ENCODE measurements around the gene WFDC11. TPM values are rescaled to one million over a fixed set of nuclear protein-coding genes. Genes with fewer than 3 reads are reported as not detected.

WFDC11 gene
- total and polyA plus RNA-seq, 9 donors = 0.21 TPM; not detected in 8

DNA sequence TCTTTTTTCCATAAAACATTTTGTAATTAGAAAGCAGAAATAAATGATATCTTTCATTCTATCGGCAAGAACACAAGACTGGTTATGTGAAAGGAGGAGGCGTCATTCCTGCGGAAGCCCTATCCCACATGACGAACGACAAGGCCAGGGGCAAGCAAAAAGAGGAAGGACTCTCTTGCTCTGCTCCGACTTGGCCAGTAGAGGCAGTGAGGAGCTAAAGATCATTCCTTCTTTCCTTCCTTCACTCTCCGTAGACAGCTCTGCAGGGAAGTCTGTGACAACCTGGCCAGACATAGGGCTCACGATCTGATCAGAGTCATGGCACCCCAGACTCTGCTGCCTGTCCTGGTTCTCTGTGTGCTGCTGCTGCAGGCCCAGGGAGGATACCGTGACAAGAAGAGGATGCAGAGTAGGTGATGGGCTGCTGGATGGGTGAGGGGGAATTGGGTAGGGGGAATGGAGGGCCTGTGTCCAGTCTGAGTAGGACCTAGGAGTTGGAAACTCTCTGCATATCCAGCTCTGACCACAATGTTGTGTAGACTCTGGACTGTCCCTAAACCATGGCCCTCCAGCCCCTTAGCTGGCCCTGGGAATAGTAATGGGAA is 40.4 kb downstream of the WFDC11 start, which contains the start of gene WFDC10A:
Gene WFDC10A, plus strand, starts transcription at position 244 of the 605 bp plus-strand sequence. Its CDS starts 75 bp downstream, at position 319.
- Histone ChIP-seq H3K36me3 (ENCODE audit: control insufficient read depth, insufficient read depth, low read length) (no peaks in the 10 kb centered on the region), H3K27me3 (ENCODE audit: control insufficient read depth, insufficient read depth, low read length) (no peaks in the 10 kb centered on the region), H3K4me1 (ENCODE audit: control insufficient read depth, insufficient read depth, low read length) (no peaks in the 10 kb centered on the region), H3K27ac (ENCODE audit: low read length) (no peak within 1 kb of the TSS), H3K9me3 (replicated peaks; ENCODE audit: control insufficient read depth, low read depth, low read length) (no peaks in the 10 kb centered on the region), H3K4me3 (ENCODE audit: low read length) (no peak within 1 kb of the TSS)
- peak; percentile 28 for DNase-seq
- WGBS (ENCODE audit: insufficient coverage) = 29% methylated on average over 2 of the region's 9 CpGs

- Histone ChIP-seq H3K27ac (ENCODE audit: low read length) (no peak overlapping the region), H3K4me1 (ENCODE audit: control insufficient read depth, insufficient read depth, low read length) (no peaks in the 10 kb centered on the region), H3K27me3 (ENCODE audit: control insufficient read depth, insufficient read depth, low read length) (no peaks in the 10 kb centered on the region), H3K36me3 (ENCODE audit: control insufficient read depth, insufficient read depth, low read length) (no peaks in the 10 kb centered on the region), H3K9me3 (replicated peaks; ENCODE audit: control insufficient read depth, low read depth, low read length) (no peaks in the 10 kb centered on the region), H3K4me3 (ENCODE audit: low read length) (no peak overlapping the region)
- WGBS (ENCODE audit: insufficient coverage) = no CpG with 5 or more reads among the region's 2 CpGs
- DNase-seq = no peak
Measured at GRCh38 chr20:45626540-45626939, 43.5 kb downstream of the WFDC11 start.

- H3K4me1 ChIP-seq (ENCODE audit: control insufficient read depth, insufficient read depth, low read length) = no peaks in the 10 kb centered on the region
- DNase-seq = no peak
- H3K27ac ChIP-seq (ENCODE audit: low read length) = no peak overlapping the region
- no peaks in the 10 kb centered on the region for H3K36me3 ChIP-seq (ENCODE audit: control insufficient read depth, insufficient read depth, low read length)
- no peaks in the 10 kb centered on the region for H3K27me3 ChIP-seq (ENCODE audit: control insufficient read depth, insufficient read depth, low read length)
- no peak overlapping the region for H3K4me3 ChIP-seq (ENCODE audit: low read length)
- H3K9me3 ChIP-seq (replicated peaks; ENCODE audit: control insufficient read depth, low read depth, low read length) = no peaks in the 10 kb centered on the region
- 67% methylated on average over 1 of the region's 2 CpGs for WGBS (ENCODE audit: insufficient coverage)
Measured at GRCh38 chr20:45621593-45621992, 48.4 kb downstream of the WFDC11 start.

GRCh38 chr20:45617591-45617990 is 52.4 kb downstream of the WFDC11 start:
- Histone ChIP-seq H3K36me3 (ENCODE audit: control insufficient read depth, insufficient read depth, low read length) (no peaks in the 10 kb centered on the region), H3K4me3 (ENCODE audit: low read length) (no peak overlapping the region), H3K9me3 (replicated peaks; ENCODE audit: control insufficient read depth, low read depth, low read length) (no peaks in the 10 kb centered on the region), H3K27me3 (ENCODE audit: control insufficient read depth, insufficient read depth, low read length) (no peaks in the 10 kb centered on the region), H3K4me1 (ENCODE audit: control insufficient read depth, insufficient read depth, low read length) (no peaks in the 10 kb centered on the region), H3K27ac (ENCODE audit: low read length) (no peak overlapping the region)
- no peak for DNase-seq
- no CpG with 5 or more reads among the region's 2 CpGs for WGBS (ENCODE audit: insufficient coverage)

DNA sequence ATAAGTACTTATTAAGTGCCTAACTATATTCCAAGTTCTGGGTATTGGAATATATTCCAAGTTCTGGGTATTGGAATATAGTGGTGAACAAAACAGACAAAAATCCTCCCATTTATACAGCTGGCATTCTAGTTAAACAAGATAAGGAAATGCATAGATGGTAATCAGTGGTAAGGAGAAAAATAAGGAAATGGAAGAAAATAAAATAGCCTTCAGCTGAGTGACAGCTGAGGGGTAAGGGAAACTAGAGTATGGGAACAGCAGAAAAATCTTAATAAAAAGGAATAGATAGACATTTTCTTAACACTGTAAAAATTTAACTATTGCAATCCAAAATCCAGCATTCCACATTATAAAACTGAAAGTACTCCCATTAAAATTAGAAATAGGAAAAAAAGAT is 57.7 kb downstream of the WFDC11 start:
- Histone ChIP-seq H3K36me3 (ENCODE audit: control insufficient read depth, insufficient read depth, low read length) (no peaks in the 10 kb centered on the region), H3K4me3 (ENCODE audit: low read length) (no peak overlapping the region), H3K4me1 (ENCODE audit: control insufficient read depth, insufficient read depth, low read length) (no peaks in the 10 kb centered on the region), H3K9me3 (replicated peaks; ENCODE audit: control insufficient read depth, low read depth, low read length) (no peaks in the 10 kb centered on the region), H3K27ac (ENCODE audit: low read length) (no peak overlapping the region), H3K27me3 (ENCODE audit: control insufficient read depth, insufficient read depth, low read length) (no peaks in the 10 kb centered on the region)
- DNase-seq = no peak

- H3K36me3 ChIP-seq (ENCODE audit: control insufficient read depth, insufficient read depth, low read length) = no peaks in the 10 kb centered on the region
- no peaks in the 10 kb centered on the region for H3K27me3 ChIP-seq (ENCODE audit: control insufficient read depth, insufficient read depth, low read length)
- no peak overlapping the region for H3K4me3 ChIP-seq (ENCODE audit: low read length)
- no peak overlapping the region for H3K27ac ChIP-seq (ENCODE audit: low read length)
- WGBS (ENCODE audit: insufficient coverage) = no CpG with 5 or more reads among the region's 4 CpGs
- no peaks in the 10 kb centered on the region for H3K4me1 ChIP-seq (ENCODE audit: control insufficient read depth, insufficient read depth, low read length)
- H3K9me3 ChIP-seq (replicated peaks; ENCODE audit: control insufficient read depth, low read depth, low read length) = peaks cover 2% of the 10 kb centered on the region
- DNase-seq = peak; percentile 3
Measured at GRCh38 chr20:45611054-45611453, 59.0 kb downstream of the WFDC11 start.

DNA sequence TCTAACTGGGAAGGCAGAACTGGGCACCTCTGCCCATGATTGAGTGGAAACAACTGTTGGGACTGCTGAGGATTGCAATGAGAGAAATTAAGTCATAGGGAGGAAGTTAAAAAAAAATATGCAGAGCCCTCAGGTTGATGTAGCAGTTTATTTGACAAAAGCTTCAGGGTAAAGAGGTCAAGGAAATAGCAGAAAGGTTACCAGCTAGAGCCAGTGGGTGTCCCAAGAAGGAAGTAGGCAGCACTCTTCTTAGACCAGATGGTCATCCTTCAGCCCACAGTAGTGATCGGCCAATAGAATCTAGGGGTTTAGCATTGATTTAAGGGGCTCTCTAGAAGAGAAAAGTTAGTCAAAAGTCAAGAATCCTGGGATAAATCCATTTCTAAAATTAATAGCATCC is 62.2 kb downstream of the WFDC11 start:
- H3K4me1 ChIP-seq (ENCODE audit: control insufficient read depth, insufficient read depth, low read length) = no peaks in the 10 kb centered on the region
- H3K9me3 ChIP-seq (replicated peaks; ENCODE audit: control insufficient read depth, low read depth, low read length) = peaks cover 2% of the 10 kb centered on the region
- WGBS (ENCODE audit: insufficient coverage) = no CpG with 5 or more reads among the region's 1 CpG
- no peak overlapping the region for H3K4me3 ChIP-seq (ENCODE audit: low read length)
- no peak for DNase-seq
- H3K27me3 ChIP-seq (ENCODE audit: control insufficient read depth, insufficient read depth, low read length) = no peaks in the 10 kb centered on the region
- no peaks in the 10 kb centered on the region for H3K36me3 ChIP-seq (ENCODE audit: control insufficient read depth, insufficient read depth, low read length)
- no peak overlapping the region for H3K27ac ChIP-seq (ENCODE audit: low read length)

Other genes with a start within 250 kb of the WFDC11 start
- gene WFDC2, start 200.5 kb downstream of the WFDC11 start, total RNA-seq = 0.13 TPM
- gene WFDC2, start 200.5 kb downstream of the WFDC11 start, polyA plus RNA-seq (ENCODE audit: insufficient read depth in 1 of 8, insufficient read length in 8 of 8, low replicate concordance in 1 of 8) = 1 to 10 TPM in 2 of 8 donors, under 1 TPM in 3, not detected in 3; 0.24 to 2.1 (median 0.68) TPM
- gene SPINT3, start 154.6 kb downstream of the WFDC11 start, total RNA-seq = not detected
- not detected for gene SPINT3, start 154.6 kb downstream of the WFDC11 start, polyA plus RNA-seq (ENCODE audit: insufficient read depth in 1 of 8, insufficient read length in 8 of 8, low replicate concordance in 1 of 8)
- not detected for gene WFDC6, start 130.8 kb downstream of the WFDC11 start, total RNA-seq
- under 1 TPM in 1 of 8 donors, not detected in 7; 0.21 TPM for gene WFDC6, start 130.8 kb downstream of the WFDC11 start, polyA plus RNA-seq (ENCODE audit: insufficient read depth in 1 of 8, insufficient read length in 8 of 8, low replicate concordance in 1 of 8)
- not detected for gene EPPIN, start 122.8 kb downstream of the WFDC11 start, total RNA-seq
- under 1 TPM in 2 of 8 donors, not detected in 6; 0.04 to 0.09 TPM for gene EPPIN, start 122.8 kb downstream of the WFDC11 start, polyA plus RNA-seq (ENCODE audit: insufficient read depth in 1 of 8, insufficient read length in 8 of 8, low replicate concordance in 1 of 8)
- not detected for gene WFDC8, start 91.0 kb downstream of the WFDC11 start, total RNA-seq
- not detected for gene WFDC8, start 91.0 kb downstream of the WFDC11 start, polyA plus RNA-seq (ENCODE audit: insufficient read depth in 1 of 8, insufficient read length in 8 of 8, low replicate concordance in 1 of 8)
- not detected for gene WFDC10A, start 40.5 kb downstream of the WFDC11 start, total RNA-seq
- not detected for gene WFDC10A, start 40.5 kb downstream of the WFDC11 start, polyA plus RNA-seq (ENCODE audit: insufficient read depth in 1 of 8, insufficient read length in 8 of 8, low replicate concordance in 1 of 8)
- gene WFDC9, start 39.0 kb downstream of the WFDC11 start, total RNA-seq = not detected
- gene WFDC9, start 39.0 kb downstream of the WFDC11 start, polyA plus RNA-seq (ENCODE audit: insufficient read depth in 1 of 8, insufficient read length in 8 of 8, low replicate concordance in 1 of 8) = not detected
- gene WFDC13, start 31.8 kb upstream of the WFDC11 start, total RNA-seq = not detected
- not detected for gene WFDC13, start 31.8 kb upstream of the WFDC11 start, polyA plus RNA-seq (ENCODE audit: insufficient read depth in 1 of 8, insufficient read length in 8 of 8, low replicate concordance in 1 of 8)
- gene WFDC10B, start 34.8 kb upstream of the WFDC11 start, total RNA-seq = not detected
- not detected for gene WFDC10B, start 34.8 kb upstream of the WFDC11 start, polyA plus RNA-seq (ENCODE audit: insufficient read depth in 1 of 8, insufficient read length in 8 of 8, low replicate concordance in 1 of 8)
- not detected for gene SPINT4, start 52.1 kb upstream of the WFDC11 start, total RNA-seq
- gene SPINT4, start 52.1 kb upstream of the WFDC11 start, polyA plus RNA-seq (ENCODE audit: insufficient read depth in 1 of 8, insufficient read length in 8 of 8, low replicate concordance in 1 of 8) = not detected
- 0.62 TPM for gene WFDC3, start 121.6 kb upstream of the WFDC11 start, total RNA-seq
- 1 to 10 TPM in 4 of 8 donors, under 1 TPM in 4; 0.31 to 2.4 (median 0.92) TPM for gene WFDC3, start 121.6 kb upstream of the WFDC11 start, polyA plus RNA-seq (ENCODE audit: insufficient read depth in 1 of 8, insufficient read length in 8 of 8, low replicate concordance in 1 of 8)
- 18.1 TPM for gene DNTTIP1, start 121.7 kb upstream of the WFDC11 start, total RNA-seq
- gene DNTTIP1, start 121.7 kb upstream of the WFDC11 start, polyA plus RNA-seq (ENCODE audit: insufficient read depth in 1 of 8, insufficient read length in 8 of 8, low replicate concordance in 1 of 8) = 10 to 100 TPM; 34.7 to 45.1 (median 43.2) TPM
- 23.1 TPM for gene UBE2C, start 142.4 kb upstream of the WFDC11 start, total RNA-seq
- 10 to 100 TPM; 31.6 to 50.4 (median 44.8) TPM for gene UBE2C, start 142.4 kb upstream of the WFDC11 start, polyA plus RNA-seq (ENCODE audit: insufficient read depth in 1 of 8, insufficient read length in 8 of 8, low replicate concordance in 1 of 8)
- gene TNNC2, start 157.1 kb upstream of the WFDC11 start, total RNA-seq = 3,356 TPM
- 1,000 to 10,000 TPM; 3,151 to 8,511 (median 6,761) TPM for gene TNNC2, start 157.1 kb upstream of the WFDC11 start, polyA plus RNA-seq (ENCODE audit: insufficient read depth in 1 of 8, insufficient read length in 8 of 8, low replicate concordance in 1 of 8)
- 29.5 TPM for gene SNX21, start 163.6 kb upstream of the WFDC11 start, total RNA-seq
- gene SNX21, start 163.6 kb upstream of the WFDC11 start, polyA plus RNA-seq (ENCODE audit: insufficient read depth in 1 of 8, insufficient read length in 8 of 8, low replicate concordance in 1 of 8) = 10 to 100 TPM; 20.0 to 25.4 (median 22.1) TPM
- 19.7 TPM for gene ACOT8, start 187.2 kb upstream of the WFDC11 start, total RNA-seq
- gene ACOT8, start 187.2 kb upstream of the WFDC11 start, polyA plus RNA-seq (ENCODE audit: insufficient read depth in 1 of 8, insufficient read length in 8 of 8, low replicate concordance in 1 of 8) = 10 to 100 TPM; 16.8 to 22.5 (median 18.4) TPM
- gene ZSWIM3, start 187.4 kb upstream of the WFDC11 start, total RNA-seq = 5.6 TPM
- 1 to 10 TPM; 3.1 to 4.1 (median 3.3) TPM for gene ZSWIM3, start 187.4 kb upstream of the WFDC11 start, polyA plus RNA-seq (ENCODE audit: insufficient read depth in 1 of 8, insufficient read length in 8 of 8, low replicate concordance in 1 of 8)
- 5.1 TPM for gene ZSWIM1, start 211.0 kb upstream of the WFDC11 start, total RNA-seq
- gene ZSWIM1, start 211.0 kb upstream of the WFDC11 start, polyA plus RNA-seq (ENCODE audit: insufficient read depth in 1 of 8, insufficient read length in 8 of 8, low replicate concordance in 1 of 8) = 10 to 100 TPM in 4 of 8 donors, 1 to 10 TPM in 4; 8.1 to 12.3 (median 9.8) TPM
- gene SPATA25, start 217.4 kb upstream of the WFDC11 start, total RNA-seq = 5.7 TPM
- gene SPATA25, start 217.4 kb upstream of the WFDC11 start, polyA plus RNA-seq (ENCODE audit: insufficient read depth in 1 of 8, insufficient read length in 8 of 8, low replicate concordance in 1 of 8) = 1 to 10 TPM; 4.1 to 9.3 (median 5.0) TPM
- 15.0 TPM for gene NEURL2, start 221.0 kb upstream of the WFDC11 start, total RNA-seq
- 10 to 100 TPM; 10.3 to 18.8 (median 16.0) TPM for gene NEURL2, start 221.0 kb upstream of the WFDC11 start, polyA plus RNA-seq (ENCODE audit: insufficient read depth in 1 of 8, insufficient read length in 8 of 8, low replicate concordance in 1 of 8)
- gene CTSA, start 221.1 kb upstream of the WFDC11 start, total RNA-seq = 38.9 TPM
- 10 to 100 TPM; 60.7 to 97.4 (median 68.5) TPM for gene CTSA, start 221.1 kb upstream of the WFDC11 start, polyA plus RNA-seq (ENCODE audit: insufficient read depth in 1 of 8, insufficient read length in 8 of 8, low replicate concordance in 1 of 8)
- 17.9 TPM for gene PLTP, start 241.9 kb upstream of the WFDC11 start, total RNA-seq
- 10 to 100 TPM; 13.0 to 39.4 (median 25.5) TPM for gene PLTP, start 241.9 kb upstream of the WFDC11 start, polyA plus RNA-seq (ENCODE audit: insufficient read depth in 1 of 8, insufficient read length in 8 of 8, low replicate concordance in 1 of 8)